Keratinocyte (primary cell): Measurements from ENCODE around the gene CTSD. TPM values are rescaled to one million over a fixed set of nuclear protein-coding genes. Genes with fewer than 3 reads are reported as not detected.
A peak's percentile ranks its signal among the peaks of the same experiment; 100 is the strongest.

Experiments
- DNase-seq: peaks from one replicate; pipeline ENCODE4 v3.0.0-alpha.2; 2011; ENCODE audit warnings: low read depth, missing footprints, low spot score
- FAIRE-seq: peaks from 2 replicates; lab custom pipeline; 2011; peaks lifted over from hg19 to GRCh38; lab: Jason Lieb, UNC
- H2AFZ ChIP-seq: 2 replicates; pipeline ENCODE4 v1.6.0; 2012; ENCODE audit warnings: low read length, control low read depth, inconsistent platforms; ENCODE audit not compliant: control insufficient read depth
- H3K27ac ChIP-seq: 2 replicates; pipeline ENCODE4 v1.5.1; 2011; ENCODE audit warnings: low read length; ENCODE audit not compliant: control insufficient read depth, insufficient read depth
- H3K27me3 ChIP-seq: 3 replicates; pipeline ENCODE4 v1.6.0; 2011; ENCODE audit warnings: low read length; ENCODE audit not compliant: control insufficient read depth, insufficient read depth; ENCODE audit errors: extremely low read depth
- H3K36me3 ChIP-seq, 2 experiments: 2 replicates in 1 of 2; 3 replicates in 1 of 2; pipeline ENCODE4 v1.5.1; 2011; ENCODE audit warnings: low read length in 2 of 2, mild to moderate bottlenecking in 1 of 2; ENCODE audit not compliant: control insufficient read depth in 2 of 2, insufficient read depth in 2 of 2; ENCODE audit errors: extremely low read depth in 1 of 2
- H3K4me1 ChIP-seq: 3 replicates; pipeline ENCODE4 v1.5.1; 2011; ENCODE audit warnings: low read length; ENCODE audit not compliant: control insufficient read depth, insufficient read depth; ENCODE audit errors: extremely low read depth
- H3K4me2 ChIP-seq: 3 replicates; pipeline ENCODE4 v1.6.0; 2011; ENCODE audit warnings: low read depth, low read length; ENCODE audit not compliant: control insufficient read depth, insufficient read depth; ENCODE audit errors: extremely low read depth
- H3K4me3 ChIP-seq, 3 experiments: fragments of 200-600 bp in 1 of 3; sonication (generic) in 1 of 3; 2 replicates in 2 of 3; 3 replicates in 1 of 3; pipeline ENCODE4 v1.5.1; 2011 to 2016; ENCODE audit warnings: low read length in 3 of 3, mild to moderate bottlenecking in 3 of 3, control low read depth in 2 of 3, inconsistent platforms in 1 of 3, low read depth in 1 of 3, mixed read lengths in 1 of 3, mixed run types in 1 of 3, moderate library complexity in 1 of 3; ENCODE audit not compliant: control insufficient read depth in 2 of 3, insufficient read depth in 2 of 3; ENCODE audit errors: extremely low read depth in 1 of 3
- H3K79me2 ChIP-seq: 2 replicates; pipeline ENCODE4 v1.6.0; 2012; ENCODE audit warnings: low read length; ENCODE audit not compliant: control insufficient read depth, insufficient read depth
- H3K9ac ChIP-seq: 3 replicates; pipeline ENCODE4 v1.6.0; 2011; ENCODE audit warnings: low read length; ENCODE audit not compliant: control insufficient read depth, insufficient read depth; ENCODE audit errors: extremely low read depth
- H3K9me1 ChIP-seq: 3 replicates; pipeline ENCODE4 v1.6.0; 2011; ENCODE audit warnings: low read length; ENCODE audit not compliant: control insufficient read depth, insufficient read depth; ENCODE audit errors: extremely low read depth
- H3K9me3 ChIP-seq: 2 replicates; pipeline ENCODE4 v1.5.1; 2012; ENCODE audit warnings: low read depth, low read length; ENCODE audit not compliant: control insufficient read depth
- H4K20me1 ChIP-seq: 3 replicates; pipeline ENCODE4 v1.6.0; 2011; ENCODE audit warnings: low read length; ENCODE audit not compliant: control insufficient read depth, insufficient read depth; ENCODE audit errors: extremely low read depth
- EZH2 ChIP-seq: IDR thresholded peaks from one replicate; pipeline ENCODE4 v1.6.1; 2012; ENCODE audit warnings: inconsistent platforms, mild to moderate bottlenecking, low read length, moderate library complexity
- dilution Hi-C: fragments of 300-500 bp; cut with MboI; formaldehyde crosslinking; loops from one replicate; pipeline ENCODE4 v1.7.0; 2020; ENCODE audit warnings: low sequenced_read_pairs; ENCODE audit not compliant: extremely low pct_ligation_motif_present
- polyA plus RNA-seq, 5 experiments: library from polyadenylated mRNA; depleted of rRNA in 3 of 5; stranded (reverse) in 3 of 5; stranded (forward) in 1 of 5; unstranded in 1 of 5; fragments of >200 nt; gene quantifications; 1 replicate in 1 of 5; 2 replicates in 3 of 5; 3 replicates in 1 of 5; pipeline versions ENCODE4 v1.2.1 to v1.2.3, GENCODE V29; 2011 to 2012; ENCODE audit warnings: missing spikeins in 2 of 5, low read depth in 1 of 5, low replicate concordance in 1 of 5
- TF ChIP-seq, protein P1 (sequence below), 3 experiments: IDR thresholded peaks in 1 of 3; conservative IDR thresholded peaks in 1 of 3; optimal IDR thresholded peaks in 1 of 3; 2 replicates in 2 of 3; 3 replicates in 1 of 3; pipeline versions ENCODE3 to v1.5.1; 2011; ENCODE audit warnings: low read length in 3 of 3, mild to moderate bottlenecking in 3 of 3, moderate library complexity in 2 of 3, control low read depth in 1 of 3, inconsistent platforms in 1 of 3; ENCODE audit not compliant: insufficient read depth in 2 of 3; ENCODE audit errors: extremely low read depth in 1 of 3

Gene CTSD
- polyA plus RNA-seq, 1 donor (not counting 4 experiments of a cell fraction or from before 2014, with no cell fraction given) = 152 TPM

DNA sequence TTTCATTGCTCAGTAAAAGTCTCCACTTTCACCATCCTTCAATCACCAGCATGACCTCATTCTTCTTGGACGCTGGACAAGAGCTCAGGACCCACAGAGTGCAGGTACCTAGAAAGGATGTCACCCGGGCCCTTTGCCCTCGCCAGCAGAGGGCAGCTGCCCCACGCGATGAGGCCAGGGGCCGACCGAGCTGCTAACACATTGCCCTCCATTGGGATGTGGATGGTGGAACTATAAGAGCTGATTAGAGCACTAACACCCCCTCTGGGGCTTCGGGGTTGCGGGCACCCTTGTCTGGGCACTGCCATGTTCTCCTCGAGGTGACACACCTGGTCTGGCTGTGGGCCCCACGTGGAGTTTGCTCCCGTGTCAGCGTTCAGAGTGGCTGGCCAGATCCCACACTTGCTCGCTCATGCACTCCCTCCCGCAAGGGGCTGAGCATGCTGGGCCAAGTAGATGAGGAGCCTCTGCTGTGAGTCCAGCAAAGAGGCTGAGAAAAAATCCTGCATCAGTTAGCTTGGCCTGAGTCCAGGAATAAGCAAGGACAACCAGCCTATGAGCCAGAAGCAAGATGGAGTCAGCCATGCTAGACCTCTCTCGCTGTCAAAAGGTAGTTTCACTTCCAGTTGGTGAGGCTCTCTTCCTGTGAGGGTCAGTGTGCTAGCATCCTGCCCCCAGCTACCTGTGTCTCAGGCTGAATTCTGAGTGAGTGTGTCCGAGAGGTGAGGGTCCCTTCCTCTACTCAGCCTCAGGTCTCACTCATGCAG is 56.9 kb downstream of the CTSD start:
- no peaks in the 10 kb centered on the region for H3K36me3 ChIP-seq
- no peak overlapping the region for H2AFZ ChIP-seq
- no peaks in the 10 kb centered on the region for H4K20me1 ChIP-seq
- dilution Hi-C loops = no loop called here
- no peaks in the 10 kb centered on the region for H3K9me3 ChIP-seq
- H3K27me3 ChIP-seq = peaks cover 4% of the 10 kb centered on the region
- peaks cover 8% of the 10 kb centered on the region for H3K4me1 ChIP-seq
- H3K4me2 ChIP-seq = no peak overlapping the region
- TF ChIP-seq EZH2 = no peak
- TF ChIP-seq, protein P1, sequence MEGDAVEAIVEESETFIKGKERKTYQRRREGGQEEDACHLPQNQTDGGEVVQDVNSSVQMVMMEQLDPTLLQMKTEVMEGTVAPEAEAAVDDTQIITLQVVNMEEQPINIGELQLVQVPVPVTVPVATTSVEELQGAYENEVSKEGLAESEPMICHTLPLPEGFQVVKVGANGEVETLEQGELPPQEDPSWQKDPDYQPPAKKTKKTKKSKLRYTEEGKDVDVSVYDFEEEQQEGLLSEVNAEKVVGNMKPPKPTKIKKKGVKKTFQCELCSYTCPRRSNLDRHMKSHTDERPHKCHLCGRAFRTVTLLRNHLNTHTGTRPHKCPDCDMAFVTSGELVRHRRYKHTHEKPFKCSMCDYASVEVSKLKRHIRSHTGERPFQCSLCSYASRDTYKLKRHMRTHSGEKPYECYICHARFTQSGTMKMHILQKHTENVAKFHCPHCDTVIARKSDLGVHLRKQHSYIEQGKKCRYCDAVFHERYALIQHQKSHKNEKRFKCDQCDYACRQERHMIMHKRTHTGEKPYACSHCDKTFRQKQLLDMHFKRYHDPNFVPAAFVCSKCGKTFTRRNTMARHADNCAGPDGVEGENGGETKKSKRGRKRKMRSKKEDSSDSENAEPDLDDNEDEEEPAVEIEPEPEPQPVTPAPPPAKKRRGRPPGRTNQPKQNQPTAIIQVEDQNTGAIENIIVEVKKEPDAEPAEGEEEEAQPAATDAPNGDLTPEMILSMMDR (optimal IDR thresholded peaks at IDR 0.05 in 1 of 3, IDR thresholded peaks at IDR 0.05 in 1 of 3, conservative IDR thresholded peaks at IDR 0.05 in 1 of 3; ENCODE audit: extremely low read depth in 1 of 3, insufficient read depth in 2 of 3, low read length in 3 of 3) = peak in 2 of 3 experiments; percentile 11 to 48
- H3K27ac ChIP-seq = no peak overlapping the region
- H3K9me1 ChIP-seq = no peaks in the 10 kb centered on the region
- H3K9ac ChIP-seq = no peak overlapping the region
- DNase-seq (no peak), FAIRE-seq (no peak)
- H3K4me3 ChIP-seq = no peak overlapping the region
- H3K79me2 ChIP-seq = no peaks in the 10 kb centered on the region

DNA sequence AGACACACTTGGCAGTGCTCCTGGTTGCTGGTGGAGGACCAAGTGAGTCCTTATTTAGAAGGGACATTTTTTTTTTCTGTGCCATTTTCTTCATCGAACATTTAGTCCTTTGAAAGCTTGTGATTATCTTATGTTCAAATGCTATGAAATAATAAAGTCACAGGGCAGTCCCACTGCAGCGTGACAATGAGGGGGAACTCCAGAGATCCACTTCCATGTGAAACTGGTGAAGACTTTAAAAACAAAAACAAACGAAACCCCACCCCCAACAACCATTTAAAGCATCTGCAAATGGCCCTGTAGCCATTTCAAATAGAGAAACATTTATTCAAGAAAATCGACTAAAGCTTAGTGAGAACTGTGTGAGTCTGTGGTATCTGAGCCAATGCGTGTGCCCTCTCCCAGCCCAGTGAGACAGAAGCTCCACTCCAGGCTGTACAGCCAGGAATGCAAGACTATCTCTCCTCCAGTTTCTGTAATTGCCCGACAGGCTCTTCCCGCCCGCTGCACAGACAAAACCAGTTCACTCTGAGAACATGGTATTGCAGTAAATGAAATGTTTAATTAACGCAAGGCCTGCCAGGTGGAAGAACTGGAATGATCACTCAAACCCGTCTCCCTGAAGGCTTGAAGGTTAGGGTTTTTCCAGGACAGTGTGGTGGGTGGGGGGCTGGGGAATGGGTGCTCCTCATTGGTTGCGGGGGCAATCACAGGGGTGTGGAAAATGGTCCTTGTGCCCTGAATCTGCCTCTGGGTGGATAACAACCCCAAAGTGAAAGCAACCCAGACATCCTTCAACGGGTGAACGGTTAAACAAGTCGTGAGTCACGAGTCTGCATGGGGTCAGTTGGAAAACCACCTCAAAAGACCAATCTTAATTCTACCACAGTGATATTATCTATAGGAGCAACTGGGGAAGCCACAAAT is 58.3 kb downstream of the CTSD start:
- no peaks in the 10 kb centered on the region for H3K9me1 ChIP-seq
- H3K4me1 ChIP-seq = peaks cover 8% of the 10 kb centered on the region
- H3K9me3 ChIP-seq = no peaks in the 10 kb centered on the region
- H2AFZ ChIP-seq = peak overlapping the region; percentile 56
- H3K4me3 ChIP-seq = peak overlapping the region in 2 of 3 experiments; percentile 30 to 36
- H3K9ac ChIP-seq = no peak overlapping the region
- H3K79me2 ChIP-seq = no peaks in the 10 kb centered on the region
- no peak overlapping the region for H3K27ac ChIP-seq
- H3K27me3 ChIP-seq = peaks cover 4% of the 10 kb centered on the region
- TF ChIP-seq, protein P1 (optimal IDR thresholded peaks at IDR 0.05 in 1 of 3, IDR thresholded peaks at IDR 0.05 in 1 of 3, conservative IDR thresholded peaks at IDR 0.05 in 1 of 3; ENCODE audit: extremely low read depth in 1 of 3, insufficient read depth in 2 of 3, low read length in 3 of 3) = no peak
- no peak for TF ChIP-seq EZH2
- no peaks in the 10 kb centered on the region for H4K20me1 ChIP-seq
- H3K4me2 ChIP-seq = peak overlapping the region; percentile 68
- DNase-seq (no peak), FAIRE-seq (no peak)
- H3K36me3 ChIP-seq = no peaks in the 10 kb centered on the region
- dilution Hi-C loops = no loop called here
